GM12891 (cell line): ENCODE results near the gene RIN3.

Source experiments
- PAX5 ChIP-seq: IDR thresholded peaks from 2 replicates; pipeline ENCODE4 v1.6.1; 2011; ENCODE audit warnings: low read length, moderate library complexity, mild to moderate bottlenecking; ENCODE audit not compliant: insufficient read depth, severe bottlenecking
- POLR2A ChIP-seq: IDR thresholded peaks from 2 replicates; pipeline ENCODE4 v1.6.1; 2011; ENCODE audit warnings: low read depth, low read length, control low read depth
- POLR2AphosphoS5 ChIP-seq: IDR thresholded peaks from 2 replicates; pipeline ENCODE4 v1.6.1; 2011; ENCODE audit warnings: low read depth, low read length, control low read depth
- POU2F2 ChIP-seq: IDR thresholded peaks from 2 replicates; pipeline ENCODE4 v1.6.1; 2011; ENCODE audit warnings: low read depth, mild to moderate bottlenecking, control low read depth, low read length, moderate library complexity
- SPI1 ChIP-seq: IDR thresholded peaks from 2 replicates; pipeline ENCODE4 v1.6.1; 2011; ENCODE audit warnings: low read depth, low read length, control low read depth
- TAF1 ChIP-seq: IDR thresholded peaks from 2 replicates; pipeline ENCODE4 v1.6.1; 2011; ENCODE audit warnings: low read depth, low read length, control low read depth

- TF ChIP-seq POLR2A (no peak), POLR2AphosphoS5 (no peak), SPI1 (no peak), TAF1 (no peak), POU2F2 (no peak), PAX5 (no peak)
Measured at GRCh38 chr14:92655419-92656201, 142.0 kb downstream of the RIN3 start.
